ENCODE results near the gene FAM131A. TPM values are rescaled to one million over a fixed set of nuclear protein-coding genes. Genes with fewer than 3 reads are reported as not detected.
A peak's percentile ranks its signal among the peaks of the same experiment; 100 is the strongest.

The FAM131A gene
- total RNA-seq, 1 donor = 9.8 TPM

GRCh38 chr3:184323696-184324095 is 13.7 kb upstream of the FAM131A start:
- H3K4me1 ChIP-seq (ENCODE audit: insufficient read depth, low read length) = peaks cover 24% of the 10 kb centered on the region
- H2AFZ ChIP-seq (ENCODE audit: low read length) = no peak overlapping the region
- TF ChIP-seq CTCF (IDR thresholded peaks at IDR 0.05; ENCODE audit: extremely low read depth, low read depth, low read length) = no peak
- no peak overlapping the region for H3K4me3 ChIP-seq (ENCODE audit: insufficient read depth, low read length)
- H3K79me2 ChIP-seq (ENCODE audit: insufficient read depth, low read length) = peaks cover 91% of the 10 kb centered on the region
- H3K27ac ChIP-seq (ENCODE audit: low read depth, low read length) = no peak overlapping the region
- no peak for DNase-seq (ENCODE audit: insufficient read length, low spot score, missing footprints)
- no peak overlapping the region for H3K4me2 ChIP-seq (ENCODE audit: insufficient read depth, low read length)
- peaks cover 82% of the 10 kb centered on the region for H4K20me1 ChIP-seq (ENCODE audit: insufficient read depth, low read length)
- no peaks in the 10 kb centered on the region for H3K9me3 ChIP-seq (ENCODE audit: low read depth, low read length)
- no peaks in the 10 kb centered on the region for H3K27me3 ChIP-seq (ENCODE audit: insufficient read depth, low read length)
- H3K36me3 ChIP-seq (ENCODE audit: insufficient read depth, low read length) = peaks cover 89% of the 10 kb centered on the region

GRCh38 chr3:184325269-184325668 is 12.1 kb upstream of the FAM131A start:
- H3K36me3 ChIP-seq (ENCODE audit: insufficient read depth, low read length) = peaks cover 100% of the 10 kb centered on the region
- peaks cover 10% of the 10 kb centered on the region for H3K4me1 ChIP-seq (ENCODE audit: insufficient read depth, low read length)
- H3K4me2 ChIP-seq (ENCODE audit: insufficient read depth, low read length) = no peak overlapping the region
- no peaks in the 10 kb centered on the region for H3K9me3 ChIP-seq (ENCODE audit: low read depth, low read length)
- no peak overlapping the region for H3K4me3 ChIP-seq (ENCODE audit: insufficient read depth, low read length)
- DNase-seq (ENCODE audit: insufficient read length, low spot score, missing footprints) = peak; percentile 61
- H3K27me3 ChIP-seq (ENCODE audit: insufficient read depth, low read length) = no peaks in the 10 kb centered on the region
- peaks cover 93% of the 10 kb centered on the region for H3K79me2 ChIP-seq (ENCODE audit: insufficient read depth, low read length)
- H3K27ac ChIP-seq (ENCODE audit: low read depth, low read length) = no peak overlapping the region
- no peak overlapping the region for H2AFZ ChIP-seq (ENCODE audit: low read length)
- no peak for TF ChIP-seq CTCF (IDR thresholded peaks at IDR 0.05; ENCODE audit: extremely low read depth, low read depth, low read length)
- H4K20me1 ChIP-seq (ENCODE audit: insufficient read depth, low read length) = peaks cover 75% of the 10 kb centered on the region

GRCh38 chr3:184325715-184326369 is 11.6 kb upstream of the FAM131A start:
- Histone ChIP-seq H3K4me1 (ENCODE audit: insufficient read depth, low read length) (peaks cover 4% of the 10 kb centered on the region), H3K4me2 (ENCODE audit: insufficient read depth, low read length) (no peak overlapping the region), H3K36me3 (ENCODE audit: insufficient read depth, low read length) (peaks cover 98% of the 10 kb centered on the region), H3K27me3 (ENCODE audit: insufficient read depth, low read length) (no peaks in the 10 kb centered on the region), H2AFZ (ENCODE audit: low read length) (no peak overlapping the region), H3K79me2 (ENCODE audit: insufficient read depth, low read length) (peaks cover 87% of the 10 kb centered on the region), H3K9me3 (ENCODE audit: low read depth, low read length) (no peaks in the 10 kb centered on the region), H3K27ac (ENCODE audit: low read depth, low read length) (no peak overlapping the region), H4K20me1 (ENCODE audit: insufficient read depth, low read length) (peaks cover 69% of the 10 kb centered on the region), H3K4me3 (ENCODE audit: insufficient read depth, low read length) (no peak overlapping the region)
- no peak for TF ChIP-seq CTCF (IDR thresholded peaks at IDR 0.05; ENCODE audit: extremely low read depth, low read depth, low read length)
- peak; percentile 65 for DNase-seq (ENCODE audit: insufficient read length, low spot score, missing footprints)

GRCh38 chr3:184327171-184327570 is 10.2 kb upstream of the FAM131A start:
- peaks cover 6% of the 10 kb centered on the region for H3K4me1 ChIP-seq (ENCODE audit: insufficient read depth, low read length)
- peaks cover 68% of the 10 kb centered on the region for H4K20me1 ChIP-seq (ENCODE audit: insufficient read depth, low read length)
- H2AFZ ChIP-seq (ENCODE audit: low read length) = no peak overlapping the region
- H3K79me2 ChIP-seq (ENCODE audit: insufficient read depth, low read length) = peaks cover 87% of the 10 kb centered on the region
- no peak overlapping the region for H3K27ac ChIP-seq (ENCODE audit: low read depth, low read length)
- TF ChIP-seq CTCF (IDR thresholded peaks at IDR 0.05; ENCODE audit: extremely low read depth, low read depth, low read length) = no peak
- no peak overlapping the region for H3K4me3 ChIP-seq (ENCODE audit: insufficient read depth, low read length)
- H3K4me2 ChIP-seq (ENCODE audit: insufficient read depth, low read length) = no peak overlapping the region
- H3K36me3 ChIP-seq (ENCODE audit: insufficient read depth, low read length) = peaks cover 98% of the 10 kb centered on the region
- peak; percentile 47 for DNase-seq (ENCODE audit: insufficient read length, low spot score, missing footprints)
- no peaks in the 10 kb centered on the region for H3K27me3 ChIP-seq (ENCODE audit: insufficient read depth, low read length)
- no peaks in the 10 kb centered on the region for H3K9me3 ChIP-seq (ENCODE audit: low read depth, low read length)

Data from osteoblast (primary cell).